HG02981 (cell line): ENCODE measurements around the gene UBL7.

ENCODE experiments used
- ATAC-seq: cut with Tn5 transposase; IDR thresholded peaks from one replicate; pipeline ENCODE4 v1.9.1; 2021; ENCODE audit warnings: mild to moderate bottlenecking, moderate library complexity; ENCODE audit not compliant: unreplicated experiment

UBL7 gene

GRCh38 chr15:74425630-74426029 is 35.3 kb downstream of the UBL7 start:
- ATAC-seq, result no peak

DNA sequence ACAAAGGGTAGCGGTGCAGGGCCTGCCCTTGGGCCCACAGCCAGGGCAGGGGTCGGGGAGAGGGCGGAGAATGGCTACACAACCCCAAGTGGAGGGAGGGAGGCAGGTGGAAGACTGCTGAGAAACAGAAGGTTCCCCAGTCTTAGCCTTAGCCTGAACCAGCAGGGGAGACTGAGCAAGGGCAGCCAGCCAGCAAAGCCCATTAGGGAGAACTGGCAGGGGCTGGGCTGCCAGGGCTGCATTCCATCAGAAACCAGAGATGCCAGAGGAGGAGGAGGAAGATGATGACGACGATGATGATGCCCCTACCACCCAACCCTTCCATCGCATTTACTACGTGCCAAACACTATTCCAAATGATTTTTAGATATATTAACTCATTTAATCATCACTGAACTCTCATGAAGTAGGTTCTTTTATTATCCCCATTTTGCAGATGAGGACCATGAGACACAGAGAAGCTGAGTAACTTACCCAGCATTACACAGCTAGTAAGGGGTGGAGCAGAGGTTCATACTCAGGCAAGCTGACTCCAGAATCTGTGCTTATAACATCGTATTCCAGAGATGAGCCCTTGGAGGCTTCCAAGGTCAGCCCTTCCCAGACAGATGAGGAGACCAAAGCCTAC is 35.9 kb downstream of the UBL7 start:
- ATAC-seq, result no peak

GRCh38 chr15:74423431-74424257 is 37.3 kb downstream of the UBL7 start:
- no peak for ATAC-seq

- ATAC-seq, result no peak
Observed at GRCh38 chr15:74422652-74423430, 38.1 kb downstream of the UBL7 start.

- no peak for ATAC-seq
Observed at GRCh38 chr15:74422265-74422651, 38.7 kb downstream of the UBL7 start.

- ATAC-seq, result no peak
Observed at GRCh38 chr15:74421302-74422245, 39.4 kb downstream of the UBL7 start.

DNA sequence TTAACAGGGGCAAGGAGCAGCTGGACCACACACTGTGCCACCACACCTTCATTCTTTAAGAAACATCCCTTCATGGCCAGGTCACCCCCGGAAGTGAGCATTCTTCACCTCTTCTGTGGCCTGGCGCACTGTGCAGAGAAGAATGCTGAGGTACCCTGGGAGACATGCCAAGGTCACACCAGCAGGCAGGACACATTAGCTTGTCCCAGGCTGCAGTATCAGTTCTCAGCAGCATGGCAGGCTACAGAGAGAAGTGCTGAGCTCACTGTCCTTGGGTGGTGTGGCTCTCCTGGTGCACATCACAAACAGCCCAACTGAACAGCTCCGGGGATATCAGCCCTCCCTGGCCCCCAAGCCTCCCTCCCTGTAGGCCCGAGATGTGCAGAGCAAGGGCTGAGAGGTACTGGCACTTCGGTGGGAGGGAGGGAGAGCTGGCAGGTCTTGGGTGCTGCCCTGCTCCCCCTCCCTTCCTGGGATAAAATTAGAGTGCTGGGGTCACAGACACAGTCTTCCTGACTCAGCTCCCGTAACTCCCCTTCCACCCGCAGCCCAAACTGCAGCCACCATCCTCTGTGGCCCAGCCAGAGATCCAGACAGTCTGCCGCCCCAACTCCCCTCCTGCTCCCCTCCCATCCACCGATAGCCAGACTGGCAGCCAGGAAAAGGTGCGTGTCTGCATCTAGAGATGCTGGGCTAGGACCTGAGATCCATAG is 40.6 kb downstream of the UBL7 start:
- no peak for ATAC-seq

DNA sequence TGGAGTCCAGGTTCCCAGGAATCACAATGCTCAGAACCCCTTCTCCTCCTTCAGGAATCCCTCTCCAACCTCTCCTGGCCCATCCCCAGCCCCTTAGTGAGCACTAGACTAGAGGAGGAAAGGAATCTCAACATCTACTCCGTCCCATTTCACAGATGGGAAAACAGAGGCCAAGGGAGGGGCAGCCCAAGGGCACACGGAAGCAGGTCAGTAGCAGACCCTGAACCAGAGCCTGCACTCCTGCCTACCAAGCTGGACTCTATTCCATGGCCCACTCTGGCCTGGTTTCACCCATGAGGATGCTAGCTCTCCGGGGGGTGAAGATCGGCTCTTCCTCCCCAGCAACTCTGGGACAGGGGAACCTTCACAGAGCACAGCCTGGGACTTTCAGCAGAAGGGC is 41.5 kb downstream of the UBL7 start:
- no peak for ATAC-seq

DNA sequence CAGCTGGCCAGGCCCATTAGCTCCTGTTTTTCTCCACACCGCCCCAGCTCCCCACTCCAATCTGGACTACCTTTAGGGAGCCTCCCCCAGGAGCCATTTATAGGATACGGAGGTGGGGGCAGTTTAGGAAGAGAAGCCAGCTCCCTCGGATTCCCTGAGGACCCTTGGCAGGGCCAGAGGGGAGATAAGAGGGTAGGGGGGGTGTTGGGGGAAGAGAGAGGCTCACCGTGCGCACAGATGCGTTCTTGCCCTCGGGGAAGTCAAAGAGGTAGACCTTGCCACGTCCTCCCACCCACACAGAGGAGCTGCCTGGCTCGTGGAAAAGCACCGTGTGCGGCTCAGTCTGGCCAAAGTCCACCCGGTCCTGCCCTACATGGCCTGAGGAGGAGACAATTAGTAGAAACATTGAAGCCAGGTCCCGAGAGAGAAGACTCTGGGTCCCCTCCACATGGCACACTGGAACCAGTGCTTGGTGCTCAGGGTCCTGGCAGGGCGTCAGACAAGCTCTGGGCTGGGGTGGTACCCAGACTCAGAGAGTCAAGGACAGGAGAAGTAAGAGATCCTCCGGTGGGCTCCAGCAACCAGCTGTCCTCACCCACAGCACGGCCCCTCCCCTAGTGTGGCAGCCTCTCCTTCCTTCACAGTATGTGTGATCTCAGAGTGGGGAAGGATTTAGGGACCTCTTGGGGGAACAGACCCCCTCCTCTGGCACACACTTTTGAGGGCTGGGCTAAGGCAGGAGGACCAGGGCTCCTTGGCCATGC is 42.2 kb downstream of the UBL7 start:
- no peak for ATAC-seq

- ATAC-seq, result no peak
Observed at GRCh38 chr15:74417670-74418069, 43.3 kb downstream of the UBL7 start.

DNA sequence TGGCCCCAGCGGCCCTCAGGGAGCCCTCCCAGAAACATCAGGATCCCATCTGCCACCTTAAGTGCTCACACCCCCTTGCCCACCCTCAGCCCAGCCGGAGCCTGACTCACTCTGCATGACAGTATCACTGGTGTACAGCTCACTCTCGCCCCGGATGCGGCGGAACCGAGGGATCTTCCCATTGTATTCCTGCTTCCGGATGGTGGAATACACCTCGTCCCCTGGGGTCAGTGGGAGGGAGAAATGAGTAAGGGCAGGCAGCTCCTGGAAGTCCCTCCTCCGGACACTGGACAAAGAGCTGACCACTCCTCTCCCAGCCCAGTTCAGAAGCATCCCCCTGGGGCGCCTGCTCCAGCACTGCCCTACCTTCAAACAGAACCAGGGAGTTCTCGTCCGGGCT is 43.7 kb downstream of the UBL7 start:
- ATAC-seq, result no peak

DNA sequence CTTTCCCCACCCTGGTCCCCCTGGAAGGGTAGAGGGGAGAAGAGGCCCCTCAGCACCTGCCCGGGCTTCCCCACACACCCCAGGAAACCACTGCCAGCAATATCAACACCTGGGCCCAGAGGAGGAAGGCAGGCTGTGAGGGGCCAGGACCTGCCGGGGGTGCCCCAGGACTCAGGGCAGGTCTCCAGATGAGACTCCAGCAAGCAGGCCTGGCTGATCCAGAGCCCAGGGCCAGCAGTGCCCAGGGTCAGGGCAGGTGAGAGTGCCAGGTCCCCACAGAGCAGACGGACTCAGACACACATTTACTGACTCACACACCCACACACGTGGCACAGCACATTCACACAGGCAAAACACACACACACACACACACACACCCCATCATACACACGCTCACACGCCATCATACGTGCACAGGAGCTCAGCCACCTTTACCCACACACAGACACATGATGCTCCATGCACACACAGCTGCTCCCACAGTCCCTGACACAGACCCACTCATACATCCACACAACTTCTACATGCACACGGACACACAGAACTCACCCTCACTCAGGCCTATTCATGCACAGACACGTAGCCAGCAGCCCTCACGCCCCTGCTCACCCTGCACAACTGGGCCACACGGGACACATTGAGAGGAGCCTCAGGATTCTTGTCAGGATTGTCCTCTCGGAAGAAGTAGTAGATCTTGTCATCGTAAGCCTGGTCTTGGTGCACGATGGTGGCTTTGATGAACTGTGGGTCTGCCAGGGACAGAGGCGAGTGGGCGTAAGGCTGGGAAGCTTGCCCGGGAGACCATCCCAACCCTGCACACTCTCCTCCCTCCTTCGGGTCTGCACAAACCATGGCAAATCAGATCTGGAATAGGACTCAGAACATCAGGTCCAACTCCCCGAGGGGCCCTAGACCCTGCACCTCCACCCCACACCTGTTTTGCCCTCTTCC is 44.7 kb downstream of the UBL7 start:
- no peak for ATAC-seq

DNA sequence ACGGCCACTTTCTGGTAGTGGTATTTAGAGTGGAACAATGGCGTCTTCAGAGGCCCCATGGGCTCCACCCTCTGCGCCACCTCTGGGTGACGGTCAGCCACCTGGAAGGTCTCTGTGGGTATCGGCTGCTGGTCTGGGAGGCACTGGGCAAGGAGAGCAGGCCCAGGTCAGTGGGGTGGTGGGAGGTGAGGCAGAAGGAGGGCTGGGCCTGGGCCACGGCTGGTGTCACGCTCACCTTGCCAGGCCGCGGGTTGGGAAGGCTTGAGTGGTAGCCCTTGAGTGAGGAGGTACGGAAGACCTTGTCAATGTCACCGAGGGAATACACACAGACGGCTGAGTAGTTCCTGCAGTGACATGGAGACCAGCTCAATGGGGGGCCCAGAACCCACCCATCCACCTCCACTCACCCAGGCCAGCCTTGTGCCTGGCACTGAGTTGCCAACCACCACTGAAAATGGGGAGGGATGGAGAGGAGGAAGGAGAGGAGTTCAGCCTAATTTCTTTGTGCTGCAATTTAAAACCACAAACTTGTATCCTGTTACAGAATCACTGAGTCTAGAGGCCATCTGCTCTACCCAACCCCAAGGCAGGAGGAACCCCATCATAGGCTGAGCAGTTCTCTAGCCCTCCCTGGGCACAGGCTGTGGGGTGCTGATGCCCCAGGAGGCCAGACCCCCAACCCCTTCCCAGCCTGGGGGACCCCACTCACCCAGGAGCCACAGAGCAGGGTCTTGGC is 46.2 kb downstream of the UBL7 start:
- ATAC-seq, result no peak

- ATAC-seq, result no peak
Observed at GRCh38 chr15:74414081-74414580, 46.8 kb downstream of the UBL7 start.

DNA sequence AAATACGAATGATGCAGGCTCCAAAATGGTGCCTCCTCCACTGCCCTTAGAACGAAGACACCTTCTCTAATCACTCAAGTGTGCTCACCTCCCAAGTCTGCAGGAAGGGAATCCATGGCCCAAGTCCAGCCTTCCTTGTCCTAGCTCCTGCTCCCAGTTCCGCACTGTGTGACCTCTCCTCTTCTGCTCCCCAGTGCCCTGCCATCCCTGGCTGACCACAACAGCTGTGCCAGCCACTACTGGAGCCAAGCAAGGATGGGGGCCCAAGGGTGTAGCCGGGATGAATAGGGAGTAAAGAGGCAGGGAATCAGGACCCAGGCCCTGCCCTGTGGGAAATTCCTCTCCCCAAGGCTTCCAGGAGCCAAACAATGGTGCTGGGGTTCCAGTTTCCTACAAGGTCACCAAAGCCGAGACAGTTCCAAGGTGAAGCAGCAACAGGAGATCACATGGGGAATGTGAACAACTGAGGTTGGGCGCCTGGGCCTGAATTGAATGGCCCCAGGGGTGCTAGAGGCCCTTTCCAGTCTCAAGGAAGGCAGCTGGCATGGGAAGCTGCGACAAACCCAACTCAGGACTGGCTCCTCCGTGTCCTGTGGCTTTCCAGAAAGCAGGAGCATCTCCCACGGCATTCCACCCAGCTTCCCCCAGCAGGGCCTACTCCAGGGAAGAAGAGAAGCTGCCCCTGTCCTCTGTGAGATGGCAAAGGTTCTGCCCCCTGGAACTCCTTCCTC is 47.4 kb downstream of the UBL7 start:
- no peak for ATAC-seq

DNA sequence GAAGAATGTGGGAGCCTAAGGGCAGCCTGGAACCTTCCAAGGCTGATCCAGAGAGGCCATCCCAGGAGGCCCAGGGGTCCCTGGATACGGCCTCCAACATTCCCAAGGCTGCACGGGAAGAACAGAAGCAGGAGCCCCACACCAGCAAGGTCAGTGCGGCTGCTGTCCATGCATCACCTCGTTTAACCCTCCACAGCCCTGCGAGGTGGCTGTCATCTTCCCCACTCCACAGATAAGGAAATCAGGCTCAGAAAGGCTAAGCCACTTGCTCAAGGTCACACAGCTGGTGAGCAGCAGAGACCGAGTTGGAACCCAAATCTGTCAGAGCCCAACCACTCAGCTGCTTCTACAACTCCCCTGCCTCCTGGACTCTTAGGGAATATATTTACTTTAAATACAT is 48.8 kb downstream of the UBL7 start:
- ATAC-seq, result no peak

- no peak for ATAC-seq
Observed at GRCh38 chr15:74411686-74412085, 49.3 kb downstream of the UBL7 start.
